NCI-H1694 (cell line): Measurements from ENCODE around the gene SYNJ1.
"Not testable (repeated sequence)": the region's sequence is repeated elsewhere in the genome, so short reads cannot be mapped to it uniquely, and the experiment has no call there.

Experiments
- DNase-seq: peaks from one replicate; lab custom pipeline; 2025; lab: John Stamatoyannopoulos, UW

SYNJ1 gene

GRCh38 chr21:32736083-32736482, 8.3 kb upstream of the SYNJ1 start:
- DNase-seq = not testable (repeated sequence)

GRCh38 chr21:32735524-32735923, 7.7 kb upstream of the SYNJ1 start:
- no peak for DNase-seq

GRCh38 chr21:32733990-32734613, 6.3 kb upstream of the SYNJ1 start:
- no peak for DNase-seq

- no peak for DNase-seq
Observed at GRCh38 chr21:32733356-32733755, 5.5 kb upstream of the SYNJ1 start.

- DNase-seq = no peak
Observed at GRCh38 chr21:32732544-32732943, 4.7 kb upstream of the SYNJ1 start.

GRCh38 chr21:32728848-32729247, 1.0 kb upstream of the SYNJ1 start:
- no peak for DNase-seq

- DNase-seq = peak; percentile 39
Observed at GRCh38 chr21:32728456-32728839, 635 bp upstream of the SYNJ1 start.

GRCh38 chr21:32726839-32727686, 750 bp downstream of the SYNJ1 start:
- DNase-seq = peak; percentile 21

- DNase-seq = no peak
Observed at GRCh38 chr21:32719085-32719484, 8.7 kb downstream of the SYNJ1 start.

- no peak for DNase-seq
Observed at GRCh38 chr21:32717851-32718316, 9.9 kb downstream of the SYNJ1 start.

GRCh38 chr21:32716486-32716885, 11.3 kb downstream of the SYNJ1 start:
- DNase-seq = no peak

- no peak for DNase-seq
Observed at GRCh38 chr21:32713726-32714125, 14.1 kb downstream of the SYNJ1 start.

- no peak for DNase-seq
Observed at GRCh38 chr21:32712641-32713040, 15.2 kb downstream of the SYNJ1 start.

- no peak for DNase-seq
Observed at GRCh38 chr21:32712043-32712442, 15.8 kb downstream of the SYNJ1 start.

- no peak for DNase-seq
Observed at GRCh38 chr21:32710987-32711386, 16.8 kb downstream of the SYNJ1 start.

GRCh38 chr21:32710069-32710784, 17.6 kb downstream of the SYNJ1 start:
- no peak for DNase-seq

- DNase-seq = no peak
Observed at GRCh38 chr21:32708069-32708468, 19.7 kb downstream of the SYNJ1 start.

- DNase-seq = no peak
Observed at GRCh38 chr21:32705901-32706300, 21.9 kb downstream of the SYNJ1 start.

GRCh38 chr21:32705139-32705538, 22.7 kb downstream of the SYNJ1 start:
- DNase-seq = no peak

- DNase-seq = no peak
Observed at GRCh38 chr21:32702702-32703101, 25.1 kb downstream of the SYNJ1 start.

GRCh38 chr21:32698971-32699693, 28.7 kb downstream of the SYNJ1 start:
- DNase-seq = no peak

GRCh38 chr21:32698286-32698685, 29.5 kb downstream of the SYNJ1 start:
- DNase-seq = no peak
